SK-N-SH (cell line): ENCODE measurements around the gene ENKUR. TPM values are rescaled to one million over a fixed set of nuclear protein-coding genes. Genes with fewer than 3 reads are reported as not detected.

Experiments used
- CTCF ChIA-PET: fragments of 300-600, 350-600 bp; formaldehyde crosslinking; extraction: SDS; loops from one replicate; lab custom pipeline; 2021; lab: Yijun Ruan, JAX
- POLR2A ChIA-PET: fragments of 350-600 bp; sonication (Branson Sonifier 250); formaldehyde crosslinking; extraction: SDS; loops from one replicate; lab custom pipeline; 2020; ENCODE audit warnings: antibody characterized with exemption, inconsistent platforms; lab: Yijun Ruan, JAX
- DNase-seq: peaks from one replicate; pipeline ENCODE4 v3.0.0; 2012
- H2AFZ ChIP-seq: fragments of 200-600 bp; sonication (generic); 2 replicates; pipeline ENCODE4 v1.8.1; 2016; ENCODE audit warnings: antibody characterized with exemption, mild to moderate bottlenecking, low read depth
- H3F3A ChIP-seq: fragments of 200-600 bp; sonication (generic); replicated peaks from 2 replicates; pipeline ENCODE3; 2016; ENCODE audit warnings: antibody characterized with exemption, mild to moderate bottlenecking; ENCODE audit not compliant: insufficient read depth
- H3K27ac ChIP-seq, 2 experiments: fragments of 200-500 bp in 1 of 2; fragments of 200-600 bp in 1 of 2; sonication (Bioruptor generic) in 1 of 2; sonication (generic), shearing (Covaris generic) in 1 of 2; 2 replicates each; pipeline versions ENCODE4 v1.5.1 to v1.6.1; 2014 to 2016; ENCODE audit warnings: low read depth in 2 of 2, inconsistent platforms in 1 of 2, low read length in 1 of 2, mild to moderate bottlenecking in 1 of 2, mixed read lengths in 1 of 2
- H3K27me3 ChIP-seq: fragments of 200-600 bp; sonication (generic), shearing (Covaris generic); 2 replicates; pipeline ENCODE4 v1.6.1; 2016; ENCODE audit warnings: mixed run types; ENCODE audit not compliant: insufficient read depth
- H3K36me3 ChIP-seq, 2 experiments: fragments of 200-500 bp in 1 of 2; fragments of 200-600 bp in 1 of 2; sonication (Bioruptor generic) in 1 of 2; sonication (generic) in 1 of 2; replicated peaks in 1 of 2; 2 replicates each; pipeline versions ENCODE3 to v1.5.1; 2014 to 2016; ENCODE audit warnings: low read length in 1 of 2, mild to moderate bottlenecking in 1 of 2; ENCODE audit not compliant: insufficient read depth in 2 of 2, control insufficient read depth in 1 of 2
- H3K4me1 ChIP-seq, 2 experiments: fragments of 200-500 bp in 1 of 2; fragments of 200-600 bp in 1 of 2; sonication (Bioruptor generic) in 1 of 2; sonication (generic), shearing (Covaris generic) in 1 of 2; 2 replicates each; pipeline versions ENCODE4 v1.5.1 to v1.6.1; 2014 to 2016; ENCODE audit warnings: low read depth in 1 of 2, low read length in 1 of 2, mixed run types in 1 of 2; ENCODE audit not compliant: insufficient read depth in 2 of 2, control insufficient read depth in 1 of 2
- H3K4me2 ChIP-seq: fragments of 200-600 bp; sonication (generic), shearing (Covaris generic); 2 replicates; pipeline ENCODE4 v1.6.1; 2017; ENCODE audit warnings: mixed run types
- H3K4me3 ChIP-seq, 2 experiments: fragments of 200-500 bp in 1 of 2; fragments of 200-600 bp in 1 of 2; sonication (Bioruptor generic) in 1 of 2; sonication (generic), shearing (Covaris generic) in 1 of 2; 2 replicates each; pipeline versions ENCODE4 v1.5.1 to v1.8.1; 2014 to 2016; ENCODE audit warnings: low read depth in 2 of 2, inconsistent platforms in 1 of 2, low read length in 1 of 2, mild to moderate bottlenecking in 1 of 2, mixed read lengths in 1 of 2, moderate library complexity in 1 of 2
- H3K79me2 ChIP-seq: fragments of 200-600 bp; sonication (generic); 2 replicates; pipeline ENCODE4 v1.8.1; 2017; ENCODE audit warnings: mild to moderate bottlenecking; ENCODE audit not compliant: insufficient read depth
- H3K9ac ChIP-seq: fragments of 200-600 bp; sonication (generic); 2 replicates; pipeline ENCODE4 v1.6.1; 2017; ENCODE audit warnings: mixed run types
- H3K9me2 ChIP-seq: fragments of 200-600 bp; sonication (generic); 2 replicates; pipeline ENCODE4 v1.6.1; 2017; ENCODE audit warnings: mixed run types
- H3K9me3 ChIP-seq: fragments of 200-600 bp; sonication (generic); 2 replicates; pipeline ENCODE4 v1.6.1; 2017; ENCODE audit warnings: mixed run types, mild to moderate bottlenecking, moderate library complexity
- H4K20me1 ChIP-seq: fragments of 200-600 bp; sonication (generic); 2 replicates; pipeline ENCODE4 v1.6.1; 2017; ENCODE audit warnings: mild to moderate bottlenecking, mixed run types; ENCODE audit not compliant: insufficient read depth
- CHD2 ChIP-seq: fragments of 150-350 bp; IDR thresholded peaks from 2 replicates; pipeline ENCODE4 v1.6.1; 2018; ENCODE audit warnings: low read length; ENCODE audit not compliant: partially characterized antibody
- EP300 ChIP-seq, 2 experiments: IDR thresholded peaks; 2 replicates each; pipeline versions ENCODE4 v1.4.0 to v1.6.1; 2012; ENCODE audit warnings: borderline replicate concordance in 1 of 2, low read depth in 1 of 2, low read length in 1 of 2
- EZH2phosphoT487 ChIP-seq: fragments of 200-600 bp; sonication (generic); IDR thresholded peaks from 2 replicates; pipeline ENCODE4 v1.6.1; 2017; ENCODE audit warnings: low read depth, mixed run types, mild to moderate bottlenecking, antibody characterized with exemption, moderate library complexity, borderline replicate concordance
- FOSL2 ChIP-seq: IDR thresholded peaks from 2 replicates; pipeline ENCODE4 v1.4.0; 2012; ENCODE audit warnings: low read depth, mild to moderate bottlenecking, moderate library complexity, borderline replicate concordance
- GABPA ChIP-seq: IDR thresholded peaks from 2 replicates; pipeline ENCODE4 v1.4.0; 2012; ENCODE audit warnings: low read depth, mild to moderate bottlenecking
- GATA2 ChIP-seq: sonication (generic); formaldehyde crosslinking; IDR thresholded peaks from 2 replicates; pipeline ENCODE4 v1.5.0; 2020; ENCODE audit warnings: mild to moderate bottlenecking, missing genetic modification reagents
- MAX ChIP-seq: IDR thresholded peaks from 2 replicates; pipeline ENCODE4 v1.4.0; 2012; ENCODE audit warnings: low read depth
- MEF2A ChIP-seq: IDR thresholded peaks from 2 replicates; pipeline ENCODE4 v1.4.0; 2012; ENCODE audit warnings: low read depth, borderline replicate concordance
- NRF1 ChIP-seq: IDR thresholded peaks from 2 replicates; pipeline ENCODE4 v1.6.1; 2012; ENCODE audit warnings: low read depth, mild to moderate bottlenecking, low read length
- RCOR1 ChIP-seq: fragments of 150-350 bp; IDR thresholded peaks from 2 replicates; pipeline ENCODE4 v1.6.1; 2017; ENCODE audit warnings: antibody characterized with exemption, low read length
- REST ChIP-seq: IDR thresholded peaks from 2 replicates; pipeline ENCODE4 v1.6.1; 2012; ENCODE audit warnings: mild to moderate bottlenecking, low read depth, low read length, moderate library complexity
- RXRA ChIP-seq: IDR thresholded peaks from 2 replicates; pipeline ENCODE4 v1.4.0; 2012; ENCODE audit warnings: low read depth, mild to moderate bottlenecking, borderline replicate concordance
- SMC3 ChIP-seq: IDR thresholded peaks from 2 replicates; pipeline ENCODE4 v1.6.1; 2012; ENCODE audit warnings: low read depth, low read length, improper control_type of control experiment
- TAF1 ChIP-seq: IDR thresholded peaks from 2 replicates; pipeline ENCODE4 v1.6.1; 2012; ENCODE audit warnings: low read depth, mild to moderate bottlenecking, low read length, moderate library complexity, borderline replicate concordance
- TCF12 ChIP-seq: IDR thresholded peaks from 2 replicates; pipeline ENCODE4 v1.4.0; 2012
- USF2 ChIP-seq: fragments of 150-350 bp; IDR thresholded peaks from 2 replicates; pipeline ENCODE4 v1.6.1; 2017; ENCODE audit warnings: antibody characterized with exemption, low read length, low read depth, borderline replicate concordance
- YY1 ChIP-seq: IDR thresholded peaks from 2 replicates; pipeline ENCODE4 v1.4.0; 2012; ENCODE audit warnings: low read depth, mild to moderate bottlenecking
- WGBS: methylation state at CpG from one replicate; pipeline ENCODE4 v1.1.6; 2017; ENCODE audit warnings: low lambda C conversion rate; 5-methylcytosine and 5-hydroxymethylcytosine counted together
- polyA plus RNA-seq, 3 experiments: library from polyadenylated mRNA; depleted of rRNA; stranded (reverse); fragments of >200 nt; gene quantifications; 2 replicates each; pipeline ENCODE4 v1.2.3, GENCODE V29; 2012
- TF ChIP-seq, protein P1 (sequence below): IDR thresholded peaks from 2 replicates; pipeline ENCODE4; 2012

ENKUR gene
- polyA plus RNA-seq, 1 of the 3 experiments (the other 2 are of a cell fraction), result 0.13 TPM

DNA sequence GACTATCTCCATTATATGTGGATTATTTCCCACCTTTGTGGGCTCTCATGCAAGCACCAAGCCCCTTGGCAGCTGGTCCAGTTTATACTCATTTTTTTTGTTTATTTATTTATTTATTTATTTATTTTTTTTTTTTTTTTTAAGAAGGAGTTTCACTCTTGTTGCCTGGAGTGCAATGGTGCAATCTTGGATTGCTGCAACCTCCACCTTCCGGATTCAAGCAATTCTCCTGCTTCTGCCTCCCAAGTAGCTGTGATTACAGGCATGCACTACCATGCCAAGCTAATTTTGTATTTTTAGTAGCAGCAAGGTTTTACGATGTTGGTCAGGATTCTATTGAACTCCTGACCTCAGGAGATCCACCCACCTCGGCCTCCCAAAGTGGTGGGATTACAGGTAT, 66.3 kb downstream of the ENKUR start:
- DNase-seq, result no peak
- Histone ChIP-seq H2AFZ (no peak overlapping the region), H3K36me3 (no peaks in the 10 kb centered on the region), H3F3A (peaks cover 15% of the 10 kb centered on the region), H3K4me2 (no peak overlapping the region), H3K9me3 (no peaks in the 10 kb centered on the region), H3K27ac (no peak overlapping the region), H4K20me1 (no peaks in the 10 kb centered on the region), H3K9me2 (no peaks in the 10 kb centered on the region), H3K9ac (no peak overlapping the region), H3K27me3 (no peaks in the 10 kb centered on the region), H3K4me3 (no peak overlapping the region), H3K4me1 (peaks cover 11 to 16% of the 10 kb centered on the region in 2 experiments; a peak in 3 of 4 replicates)
- 95% methylated on average over 3 of the region's 3 CpGs for WGBS
- POLR2A ChIA-PET, result no interaction called here
- no peak for TF ChIP-seq MAX
- TF ChIP-seq USF2, result no peak
- TF ChIP-seq GATA2, result no peak
- no peak for TF ChIP-seq NRF1
- TF ChIP-seq RXRA, result no peak
- TF ChIP-seq, protein P1, sequence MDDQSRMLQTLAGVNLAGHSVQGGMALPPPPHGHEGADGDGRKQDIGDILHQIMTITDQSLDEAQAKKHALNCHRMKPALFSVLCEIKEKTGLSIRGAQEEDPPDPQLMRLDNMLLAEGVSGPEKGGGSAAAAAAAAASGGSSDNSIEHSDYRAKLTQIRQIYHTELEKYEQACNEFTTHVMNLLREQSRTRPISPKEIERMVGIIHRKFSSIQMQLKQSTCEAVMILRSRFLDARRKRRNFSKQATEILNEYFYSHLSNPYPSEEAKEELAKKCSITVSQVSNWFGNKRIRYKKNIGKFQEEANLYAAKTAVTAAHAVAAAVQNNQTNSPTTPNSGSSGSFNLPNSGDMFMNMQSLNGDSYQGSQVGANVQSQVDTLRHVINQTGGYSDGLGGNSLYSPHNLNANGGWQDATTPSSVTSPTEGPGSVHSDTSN, result no peak
- TF ChIP-seq EP300 (IDR thresholded peaks at IDR 0.05; ENCODE audit: borderline replicate concordance in 1 of 2, low read depth in 1 of 2, low read length in 1 of 2), result no peak
- TF ChIP-seq MEF2A, result no peak
- no peak for TF ChIP-seq CHD2
- TF ChIP-seq REST, result no peak
- no peak for TF ChIP-seq EZH2phosphoT487
- TF ChIP-seq TAF1, result no peak
- TF ChIP-seq YY1, result no peak
- TF ChIP-seq TCF12, result no peak
- no peak for TF ChIP-seq RCOR1
- no peak for TF ChIP-seq SMC3
- no peak for TF ChIP-seq GABPA
- no peak for TF ChIP-seq FOSL2
- TF ChIP-seq, all 33 proteins: peak for 0
- CTCF ChIA-PET, result interaction anchor here (1.5 to 1.6 kb wide), 2 partner anchors 21 to 40 kb away, joined by 3 to 4 read pairs; no protein-coding TSS in a partner anchor
- H3K79me2 ChIP-seq, result no peaks in the 10 kb centered on the region
